H1 (cell line): Measurements from ENCODE around the gene C1QTNF1.

Experiments
- CBX8 ChIP-seq: fragments of 300-800, 300-1000 bp; sonication (generic); IDR thresholded peaks from 2 replicates; pipeline ENCODE4 v1.7.1; 2016; ENCODE audit warnings: low read depth, low read length, borderline replicate concordance
- GABPA ChIP-seq: IDR thresholded peaks from 2 replicates; pipeline ENCODE4 v1.6.1; 2011; ENCODE audit warnings: mild to moderate bottlenecking, low read length, moderate library complexity, borderline replicate concordance; ENCODE audit not compliant: insufficient read depth
- JUN ChIP-seq: IDR thresholded peaks from 2 replicates; pipeline ENCODE4 v1.6.1; 2011; ENCODE audit warnings: low read depth, mild to moderate bottlenecking, improper control_type of control experiment, low read length
- POLR2A ChIP-seq, 2 experiments: IDR thresholded peaks; 1 replicate in 1 of 2; 2 replicates in 1 of 2; pipeline ENCODE4 v1.6.1; 2011; ENCODE audit warnings: low read depth in 2 of 2, low read length in 2 of 2, mild to moderate bottlenecking in 2 of 2; ENCODE audit errors: control extremely low read depth in 1 of 2
- POLR2AphosphoS5 ChIP-seq: IDR thresholded peaks from 2 replicates; pipeline ENCODE4 v1.6.1; 2011; ENCODE audit warnings: low read depth, low read length
- SRF ChIP-seq: IDR thresholded peaks from 2 replicates; pipeline ENCODE4 v1.6.1; 2011; ENCODE audit warnings: mild to moderate bottlenecking, low read depth, low read length, moderate library complexity
- TF ChIP-seq, protein P1 (sequence below), 3 experiments: IDR thresholded peaks; 1 replicate in 2 of 3; 2 replicates in 1 of 3; pipeline versions ENCODE4 v1.5.1 to v1.6.1; 2011; ENCODE audit warnings: low read length in 3 of 3, mild to moderate bottlenecking in 3 of 3, inconsistent platforms in 2 of 3, low read depth in 1 of 3, moderate library complexity in 1 of 3; ENCODE audit not compliant: insufficient read depth in 1 of 3; ENCODE audit errors: control extremely low read depth in 1 of 3

DNA sequence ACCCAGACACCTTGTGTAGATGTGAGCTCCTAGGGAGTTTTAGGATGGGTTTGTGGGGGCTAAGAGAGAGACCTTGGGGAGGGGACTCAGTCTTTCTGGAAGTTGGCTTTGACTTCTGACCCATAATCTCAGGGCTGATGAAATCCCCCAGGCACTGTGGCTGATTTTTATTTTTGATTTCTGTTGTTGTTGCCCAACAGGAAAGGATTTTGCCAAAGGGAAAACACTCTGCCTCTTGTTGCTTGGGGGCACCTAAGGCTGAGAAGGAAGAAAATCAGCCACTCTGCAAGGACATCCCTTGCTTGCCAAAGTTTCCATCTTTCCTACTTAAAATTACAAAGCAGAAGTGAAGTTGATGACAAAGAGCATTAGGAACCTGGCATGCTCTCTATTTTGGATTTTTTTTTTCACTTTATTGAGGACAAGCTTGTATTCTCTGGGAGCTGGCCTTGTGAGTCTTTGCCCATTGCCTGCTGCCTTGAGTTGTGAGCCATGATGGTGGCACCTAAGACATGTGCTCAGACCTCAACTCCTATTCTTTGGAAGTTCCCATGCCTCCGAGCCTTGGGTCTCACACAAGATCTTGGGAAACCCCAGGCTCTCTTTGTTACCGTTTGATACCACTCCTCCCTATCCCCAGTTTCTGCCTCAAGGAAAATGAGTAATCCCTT is 3.2 kb upstream of the C1QTNF1 start:
- no peak for TF ChIP-seq POLR2AphosphoS5
- TF ChIP-seq, protein P1, sequence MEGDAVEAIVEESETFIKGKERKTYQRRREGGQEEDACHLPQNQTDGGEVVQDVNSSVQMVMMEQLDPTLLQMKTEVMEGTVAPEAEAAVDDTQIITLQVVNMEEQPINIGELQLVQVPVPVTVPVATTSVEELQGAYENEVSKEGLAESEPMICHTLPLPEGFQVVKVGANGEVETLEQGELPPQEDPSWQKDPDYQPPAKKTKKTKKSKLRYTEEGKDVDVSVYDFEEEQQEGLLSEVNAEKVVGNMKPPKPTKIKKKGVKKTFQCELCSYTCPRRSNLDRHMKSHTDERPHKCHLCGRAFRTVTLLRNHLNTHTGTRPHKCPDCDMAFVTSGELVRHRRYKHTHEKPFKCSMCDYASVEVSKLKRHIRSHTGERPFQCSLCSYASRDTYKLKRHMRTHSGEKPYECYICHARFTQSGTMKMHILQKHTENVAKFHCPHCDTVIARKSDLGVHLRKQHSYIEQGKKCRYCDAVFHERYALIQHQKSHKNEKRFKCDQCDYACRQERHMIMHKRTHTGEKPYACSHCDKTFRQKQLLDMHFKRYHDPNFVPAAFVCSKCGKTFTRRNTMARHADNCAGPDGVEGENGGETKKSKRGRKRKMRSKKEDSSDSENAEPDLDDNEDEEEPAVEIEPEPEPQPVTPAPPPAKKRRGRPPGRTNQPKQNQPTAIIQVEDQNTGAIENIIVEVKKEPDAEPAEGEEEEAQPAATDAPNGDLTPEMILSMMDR (IDR thresholded peaks at IDR 0.05; ENCODE audit: control extremely low read depth in 1 of 3, insufficient read depth in 1 of 3, low read depth in 1 of 3, low read length in 3 of 3): no peak
- no peak for TF ChIP-seq SRF
- no peak for TF ChIP-seq CBX8
- TF ChIP-seq POLR2A (IDR thresholded peaks at IDR 0.05; ENCODE audit: control extremely low read depth in 1 of 2, low read depth in 2 of 2, low read length in 2 of 2): no peak
- no peak for TF ChIP-seq JUN
- TF ChIP-seq GABPA: no peak
